ENCODE results near the gene TMEM87A.

TMEM87A gene

GRCh38 chr15:42199126-42199525 lies 74.1 kb downstream of the TMEM87A start:
- Mint-ChIP-seq H3K27ac (peak overlapping the region; percentile 56), H3K36me3 (peaks cover 74% of the 10 kb centered on the region), H3K4me3 (no peak overlapping the region), H3K4me1 (peaks cover 21% of the 10 kb centered on the region), H3K9me3 (no peaks in the 10 kb centered on the region)
- no peak for DNase-seq (ENCODE audit: low spot score in 2 of 2)
- ATAC-seq, result no peak

GRCh38 chr15:42198516-42198915 lies 74.7 kb downstream of the TMEM87A start:
- H3K36me3 Mint-ChIP-seq, result peaks cover 76% of the 10 kb centered on the region
- ATAC-seq (no peak), DNase-seq (ENCODE audit: low spot score in 2 of 2) (no peak)
- H3K4me3 Mint-ChIP-seq, result no peak overlapping the region
- H3K9me3 Mint-ChIP-seq, result no peaks in the 10 kb centered on the region
- H3K4me1 Mint-ChIP-seq, result peaks cover 21% of the 10 kb centered on the region
- no peak overlapping the region for H3K27ac Mint-ChIP-seq

GRCh38 chr15:42194513-42194912 lies 78.7 kb downstream of the TMEM87A start:
- DNase-seq (ENCODE audit: low spot score in 2 of 2) (no peak), ATAC-seq (peak; percentile 55)
- Mint-ChIP-seq H3K27ac (no peak overlapping the region), H3K9me3 (no peaks in the 10 kb centered on the region), H3K4me1 (peaks cover 27% of the 10 kb centered on the region), H3K4me3 (no peak overlapping the region), H3K36me3 (peaks cover 92% of the 10 kb centered on the region)

- H3K36me3 Mint-ChIP-seq, result peaks cover 92% of the 10 kb centered on the region
- H3K4me1 Mint-ChIP-seq, result peaks cover 22% of the 10 kb centered on the region
- peak; percentile 78 for ATAC-seq
- H3K4me3 Mint-ChIP-seq, result no peak overlapping the region
- no peak for DNase-seq (ENCODE audit: low spot score in 2 of 2)
- H3K9me3 Mint-ChIP-seq, result no peaks in the 10 kb centered on the region
- peak overlapping the region; percentile 77 for H3K27ac Mint-ChIP-seq
Measured at GRCh38 chr15:42193383-42193782, 79.8 kb downstream of the TMEM87A start.

- no peak for DNase-seq (ENCODE audit: low spot score in 2 of 2)
- H3K4me1 Mint-ChIP-seq, result peaks cover 22% of the 10 kb centered on the region
- no peak for ATAC-seq
- peaks cover 93% of the 10 kb centered on the region for H3K36me3 Mint-ChIP-seq
- H3K9me3 Mint-ChIP-seq, result no peaks in the 10 kb centered on the region
- H3K27ac Mint-ChIP-seq, result peak overlapping the region; percentile 52
- no peak overlapping the region for H3K4me3 Mint-ChIP-seq
Measured at GRCh38 chr15:42191610-42192346, 81.5 kb downstream of the TMEM87A start.

- DNase-seq (ENCODE audit: low spot score in 2 of 2) (no peak), ATAC-seq (no peak)
- peaks cover 93% of the 10 kb centered on the region for H3K36me3 Mint-ChIP-seq
- no peak overlapping the region for H3K4me3 Mint-ChIP-seq
- no peaks in the 10 kb centered on the region for H3K9me3 Mint-ChIP-seq
- H3K27ac Mint-ChIP-seq, result no peak overlapping the region
- H3K4me1 Mint-ChIP-seq, result peaks cover 22% of the 10 kb centered on the region
Measured at GRCh38 chr15:42190370-42190769, 82.9 kb downstream of the TMEM87A start.

- no peak for DNase-seq (ENCODE audit: low spot score in 2 of 2)
- Mint-ChIP-seq H3K4me3 (no peak overlapping the region), H3K36me3 (peaks cover 100% of the 10 kb centered on the region), H3K27ac (no peak overlapping the region), H3K4me1 (peaks cover 6% of the 10 kb centered on the region), H3K9me3 (no peaks in the 10 kb centered on the region)
- ATAC-seq, result no peak
Measured at GRCh38 chr15:42185801-42186200, 87.4 kb downstream of the TMEM87A start.

- DNase-seq (ENCODE audit: low spot score in 2 of 2), result no peak
- H3K36me3 Mint-ChIP-seq, result peaks cover 100% of the 10 kb centered on the region
- ATAC-seq, result no peak
- no peak overlapping the region for H3K27ac Mint-ChIP-seq
- no peaks in the 10 kb centered on the region for H3K9me3 Mint-ChIP-seq
- H3K4me3 Mint-ChIP-seq, result no peak overlapping the region
- H3K4me1 Mint-ChIP-seq, result no peaks in the 10 kb centered on the region
Measured at GRCh38 chr15:42184736-42185135, 88.5 kb downstream of the TMEM87A start.

- no peak overlapping the region for H3K4me3 Mint-ChIP-seq
Measured at GRCh38 chr15:42184296-42184695, 88.9 kb downstream of the TMEM87A start.

GRCh38 chr15:42182961-42183360 lies 90.3 kb downstream of the TMEM87A start:
- peaks cover 100% of the 10 kb centered on the region for H3K36me3 Mint-ChIP-seq
- peak overlapping the region; percentile 60 for H3K27ac Mint-ChIP-seq

More at GRCh38 chr15:42184296-42184695, 88.9 kb downstream of the TMEM87A start:
- Mint-ChIP-seq H3K27ac (no peak overlapping the region), H3K4me1 (no peaks in the 10 kb centered on the region), H3K9me3 (no peaks in the 10 kb centered on the region), H3K36me3 (peaks cover 100% of the 10 kb centered on the region)
- ATAC-seq (no peak), DNase-seq (ENCODE audit: low spot score in 2 of 2) (no peak)

GRCh38 chr15:42182328-42182886 lies 90.8 kb downstream of the TMEM87A start:
- Mint-ChIP-seq H3K4me3 (no peak overlapping the region), H3K36me3 (peaks cover 100% of the 10 kb centered on the region), H3K27ac (peak overlapping the region; percentile 60), H3K4me1 (no peaks in the 10 kb centered on the region), H3K9me3 (no peaks in the 10 kb centered on the region)
- DNase-seq (ENCODE audit: low spot score in 2 of 2) (no peak), ATAC-seq (no peak)

More at GRCh38 chr15:42182961-42183360, 90.3 kb downstream of the TMEM87A start:
- no peak overlapping the region for H3K4me3 Mint-ChIP-seq
- no peaks in the 10 kb centered on the region for H3K9me3 Mint-ChIP-seq
- no peaks in the 10 kb centered on the region for H3K4me1 Mint-ChIP-seq
- no peak for ATAC-seq
- no peak for DNase-seq (ENCODE audit: low spot score in 2 of 2)

GRCh38 chr15:42178056-42178455 lies 95.2 kb downstream of the TMEM87A start:
- Mint-ChIP-seq H3K9me3 (no peaks in the 10 kb centered on the region), H3K36me3 (peaks cover 100% of the 10 kb centered on the region), H3K4me3 (no peak overlapping the region), H3K4me1 (no peaks in the 10 kb centered on the region), H3K27ac (peak overlapping the region; percentile 17)
- DNase-seq (ENCODE audit: low spot score in 2 of 2) (no peak), ATAC-seq (no peak)

GRCh38 chr15:42175671-42176070 lies 97.6 kb downstream of the TMEM87A start:
- Mint-ChIP-seq H3K4me1 (peaks cover 7% of the 10 kb centered on the region), H3K4me3 (no peak overlapping the region), H3K9me3 (no peaks in the 10 kb centered on the region), H3K36me3 (peaks cover 100% of the 10 kb centered on the region), H3K27ac (peak overlapping the region; percentile 4)
- no peak for ATAC-seq
- no peak for DNase-seq (ENCODE audit: low spot score in 2 of 2)

GRCh38 chr15:42172475-42172874 lies 100.8 kb downstream of the TMEM87A start:
- ATAC-seq, result no peak
- no peak overlapping the region for H3K4me3 Mint-ChIP-seq
- H3K27ac Mint-ChIP-seq, result peak overlapping the region; percentile 20
- H3K4me1 Mint-ChIP-seq, result peaks cover 7% of the 10 kb centered on the region
- DNase-seq (ENCODE audit: low spot score in 2 of 2), result no peak
- H3K36me3 Mint-ChIP-seq, result peaks cover 100% of the 10 kb centered on the region
- no peaks in the 10 kb centered on the region for H3K9me3 Mint-ChIP-seq

GRCh38 chr15:42171795-42172194 lies 101.4 kb downstream of the TMEM87A start:
- DNase-seq (ENCODE audit: low spot score in 2 of 2), result no peak
- H3K36me3 Mint-ChIP-seq, result peaks cover 100% of the 10 kb centered on the region
- peak overlapping the region; percentile 20 for H3K27ac Mint-ChIP-seq
- no peaks in the 10 kb centered on the region for H3K9me3 Mint-ChIP-seq
- peaks cover 7% of the 10 kb centered on the region for H3K4me1 Mint-ChIP-seq
- H3K4me3 Mint-ChIP-seq, result no peak overlapping the region
- ATAC-seq, result no peak

- Mint-ChIP-seq H3K4me3 (no peak overlapping the region), H3K9me3 (no peaks in the 10 kb centered on the region), H3K36me3 (peaks cover 100% of the 10 kb centered on the region), H3K4me1 (peaks cover 7% of the 10 kb centered on the region), H3K27ac (peak overlapping the region; percentile 20)
- DNase-seq (ENCODE audit: low spot score in 2 of 2), result no peak
- ATAC-seq, result no peak
Measured at GRCh38 chr15:42171122-42171521, 102.1 kb downstream of the TMEM87A start.
